VCaP (cell line): ENCODE measurements around the gene SLC15A3.
"Not testable (repeated sequence)": the region's sequence is repeated elsewhere in the genome, so short reads cannot be mapped to it uniquely, and the experiment has no call there.

Experiments
- H3K27ac ChIP-seq: fragments of 450-650 bp; 2 replicates; pipeline ENCODE4 v1.5.1; 2017
- CTCF ChIP-seq: fragments of 450-650 bp; conservative IDR thresholded peaks from 2 replicates; pipeline ENCODE4 v1.5.1; 2017; ENCODE audit warnings: mild to moderate bottlenecking, moderate library complexity

Gene SLC15A3

GRCh38 chr11:60984149-60984548 is 32.2 kb upstream of the SLC15A3 start:
- no peak for TF ChIP-seq CTCF

GRCh38 chr11:60982184-60982583 is 30.2 kb upstream of the SLC15A3 start:
- H3K27ac ChIP-seq = no peak overlapping the region
- no peak for TF ChIP-seq CTCF

More at GRCh38 chr11:60984149-60984548, 32.2 kb upstream of the SLC15A3 start:
- H3K27ac ChIP-seq = no peak overlapping the region

DNA sequence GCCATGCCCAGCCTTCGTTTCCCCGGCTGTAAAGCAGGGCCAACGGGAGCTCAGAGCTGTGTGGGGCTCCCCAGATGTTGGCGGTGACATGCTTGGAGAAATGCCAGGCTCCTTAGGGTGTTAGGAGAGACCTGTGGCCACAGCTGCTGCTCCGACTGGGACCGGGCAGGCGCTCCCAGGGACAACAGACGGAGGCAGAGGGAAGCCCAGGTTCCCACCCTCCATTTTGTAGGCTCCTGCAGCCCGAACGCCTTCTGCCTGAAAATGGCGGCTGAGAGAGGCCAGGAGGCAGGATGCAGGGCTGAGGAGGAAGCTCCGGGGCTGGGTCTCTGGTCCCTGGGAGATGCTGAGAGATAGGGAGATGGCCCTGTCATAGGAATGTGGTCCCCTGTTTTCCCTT is 29.5 kb upstream of the SLC15A3 start:
- no peak overlapping the region for H3K27ac ChIP-seq
- TF ChIP-seq CTCF = no peak

GRCh38 chr11:60978546-60979380 is 26.8 kb upstream of the SLC15A3 start:
- no peak for TF ChIP-seq CTCF
- H3K27ac ChIP-seq = no peak overlapping the region

DNA sequence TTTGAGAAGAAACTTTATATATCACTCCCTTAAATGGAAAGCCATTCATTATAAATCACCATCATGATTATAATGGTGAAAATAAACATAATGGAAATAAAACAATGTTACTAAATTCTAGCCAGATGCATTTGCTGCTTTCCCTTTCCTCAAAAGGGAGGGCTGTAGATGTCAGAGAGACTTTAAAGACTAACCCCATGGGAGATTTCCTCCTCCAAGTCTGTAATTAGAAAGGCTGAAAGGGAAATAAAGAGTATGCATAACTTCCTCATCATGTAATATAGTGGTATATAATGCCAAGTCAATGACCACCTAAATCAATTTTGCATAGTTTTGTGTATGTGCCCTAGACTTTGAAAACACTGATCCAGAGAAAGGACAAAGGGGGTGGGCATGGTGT is 25.9 kb upstream of the SLC15A3 start:
- no peak for TF ChIP-seq CTCF
- H3K27ac ChIP-seq = no peak overlapping the region; the same call in 1 of the 2 replicates

- TF ChIP-seq CTCF = no peak
- peak overlapping the region; percentile 48 for H3K27ac ChIP-seq
Observed at GRCh38 chr11:60977224-60977623, 25.2 kb upstream of the SLC15A3 start.

GRCh38 chr11:60974726-60975125 is 22.8 kb upstream of the SLC15A3 start:
- H3K27ac ChIP-seq = no peak overlapping the region
- TF ChIP-seq CTCF = no peak

DNA sequence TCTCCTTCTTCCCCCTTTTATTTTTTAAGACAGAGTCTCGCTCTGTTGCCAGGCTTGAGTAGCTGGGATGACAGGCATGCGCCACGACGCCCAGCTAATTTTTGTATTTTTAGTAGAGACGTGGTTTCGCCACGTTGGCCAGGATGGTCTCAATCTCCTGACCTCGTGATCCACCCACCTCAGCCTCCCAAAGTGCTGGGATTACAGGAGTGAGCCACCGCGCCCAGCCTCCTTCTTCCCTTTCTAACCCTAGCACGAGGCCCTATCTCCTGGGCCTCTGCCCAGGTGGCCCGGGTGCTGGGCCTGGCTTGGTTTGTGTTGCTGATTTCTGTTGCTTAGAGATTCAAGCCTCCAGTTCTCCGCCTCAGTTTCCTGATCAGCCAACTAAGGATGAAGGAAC is 22.3 kb upstream of the SLC15A3 start:
- not testable (repeated sequence) for H3K27ac ChIP-seq
